Posterior cingulate gyrus (tissue), 11 donors: ENCODE results near the gene CUL9.
A peak's percentile ranks its signal among the peaks of the same experiment; 100 is the strongest.

Experiments
- DNase-seq, 10 donors: peaks; one replicate each; pipeline versions ENCODE4 v3.0.0 to v3.0.0-alpha.2; 2020 to 2021; ENCODE audit warnings: mixed read lengths in 3 of 10
- intact Hi-C: fragments of 100-400 bp; cut with DNase I; formaldehyde crosslinking; loops from one replicate; pipeline ENCODE4 v1.15.1; 2023

CUL9 gene

DNA sequence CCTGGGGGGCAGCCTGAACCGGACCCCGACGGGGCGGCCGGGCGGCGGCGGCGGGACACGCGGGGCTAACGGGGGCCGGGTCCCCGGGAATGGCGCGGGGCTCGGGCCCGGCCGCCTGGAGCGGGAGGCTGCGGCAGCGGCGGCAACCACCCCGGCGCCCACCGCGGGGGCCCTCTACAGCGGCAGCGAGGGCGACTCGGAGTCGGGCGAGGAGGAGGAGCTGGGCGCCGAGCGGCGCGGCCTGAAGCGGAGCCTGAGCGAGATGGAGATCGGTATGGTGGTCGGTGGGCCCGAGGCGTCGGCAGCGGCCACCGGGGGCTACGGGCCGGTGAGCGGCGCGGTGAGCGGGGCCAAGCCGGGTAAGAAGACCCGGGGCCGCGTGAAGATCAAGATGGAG lies 10.3 kb upstream of the CUL9 start:
- peak in 3 of 10 donors; percentile 11 to 88 (median 73) for DNase-seq
- intact Hi-C loops: loop anchor here (5.0 to 10.0 kb wide), 3 partner anchors 73 to 196 kb away; partner anchors contain the start of genes KLHDC3, MEA1, TTBK1 and ZNF318

DNA sequence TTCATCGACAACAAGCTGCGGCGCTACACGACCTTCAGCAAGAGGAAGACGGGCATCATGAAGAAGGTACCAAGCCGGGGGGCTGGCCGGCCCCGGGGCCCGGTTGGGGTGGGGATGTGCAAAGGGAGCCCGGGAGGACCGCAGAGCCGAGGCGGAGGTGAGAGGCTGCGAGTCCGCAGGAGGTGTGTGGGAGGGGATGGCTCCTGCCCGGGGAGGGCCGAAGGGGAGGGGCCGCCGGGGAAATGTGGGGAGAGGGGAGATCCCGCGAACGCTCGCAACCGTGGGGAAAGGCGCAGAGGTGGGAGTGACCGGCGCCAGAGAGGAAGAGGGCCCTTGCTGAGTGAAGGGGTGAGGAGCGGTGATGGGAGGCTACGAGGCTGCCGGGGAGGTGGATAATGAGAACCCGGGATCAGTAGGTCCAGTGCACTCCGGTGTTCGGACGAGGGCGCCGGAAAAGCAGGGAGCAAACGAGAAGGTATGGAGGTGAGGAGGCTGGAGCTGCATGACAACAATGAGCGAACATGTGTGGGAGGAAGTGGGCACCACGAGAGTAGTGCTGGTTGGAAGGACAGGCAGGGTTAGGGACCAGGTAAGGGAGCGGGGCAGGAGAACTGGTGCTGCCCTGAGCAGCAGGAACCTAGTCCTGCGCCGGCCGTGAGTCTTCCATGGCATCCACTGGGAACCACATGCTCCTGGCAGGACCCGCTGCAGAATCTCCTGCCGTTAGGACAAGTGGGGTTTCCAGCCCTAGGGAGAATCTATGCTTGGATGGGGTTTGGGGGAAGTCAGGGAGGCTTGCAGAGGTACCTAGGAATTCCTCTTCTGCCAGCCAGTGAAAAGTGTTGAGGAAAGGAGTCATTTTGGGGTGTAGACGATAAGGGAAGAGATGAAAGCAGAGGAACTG lies 9.6 kb upstream of the CUL9 start:
- intact Hi-C loops: loop anchor here (5.0 to 10.0 kb wide), 3 partner anchors 72 to 195 kb away; partner anchors contain the start of genes KLHDC3, MEA1, TTBK1 and ZNF318
- DNase-seq: peak in 5 of 10 donors; percentile 28 to 86 (median 34)

DNA sequence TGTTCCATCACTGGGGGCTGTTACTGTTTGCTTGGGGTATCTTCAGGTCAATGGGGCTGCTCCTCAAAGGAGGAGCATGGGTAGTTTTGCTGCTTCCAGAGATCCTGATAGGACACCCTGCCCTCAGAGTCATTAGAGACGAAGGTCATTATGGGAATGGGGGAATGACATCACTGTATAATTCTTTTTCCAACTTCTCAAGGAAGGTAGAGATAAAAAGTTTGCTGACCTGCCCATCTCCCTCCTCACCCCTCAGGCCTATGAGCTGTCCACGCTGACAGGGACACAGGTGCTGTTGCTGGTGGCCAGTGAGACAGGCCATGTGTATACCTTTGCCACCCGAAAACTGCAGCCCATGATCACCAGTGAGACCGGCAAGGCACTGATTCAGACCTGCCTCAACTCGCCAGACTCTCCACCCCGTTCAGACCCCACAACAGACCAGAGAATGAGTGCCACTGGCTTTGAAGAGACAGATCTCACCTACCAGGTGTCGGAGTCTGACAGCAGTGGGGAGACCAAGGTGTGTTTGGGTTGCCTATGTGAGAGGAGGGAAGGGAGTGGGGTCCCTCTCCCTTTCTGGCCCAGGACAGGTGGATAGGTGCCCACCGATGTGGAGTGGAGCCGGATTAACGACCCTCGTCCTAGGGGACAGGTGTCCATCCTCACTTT lies 8.3 kb upstream of the CUL9 start:
- DNase-seq: peak in 2 of 10 donors; percentile 11 to 73
- intact Hi-C loops: loop anchor here (5.0 to 10.0 kb wide), 3 partner anchors 71 to 194 kb away; partner anchors contain the start of genes KLHDC3, MEA1, TTBK1 and ZNF318

DNA sequence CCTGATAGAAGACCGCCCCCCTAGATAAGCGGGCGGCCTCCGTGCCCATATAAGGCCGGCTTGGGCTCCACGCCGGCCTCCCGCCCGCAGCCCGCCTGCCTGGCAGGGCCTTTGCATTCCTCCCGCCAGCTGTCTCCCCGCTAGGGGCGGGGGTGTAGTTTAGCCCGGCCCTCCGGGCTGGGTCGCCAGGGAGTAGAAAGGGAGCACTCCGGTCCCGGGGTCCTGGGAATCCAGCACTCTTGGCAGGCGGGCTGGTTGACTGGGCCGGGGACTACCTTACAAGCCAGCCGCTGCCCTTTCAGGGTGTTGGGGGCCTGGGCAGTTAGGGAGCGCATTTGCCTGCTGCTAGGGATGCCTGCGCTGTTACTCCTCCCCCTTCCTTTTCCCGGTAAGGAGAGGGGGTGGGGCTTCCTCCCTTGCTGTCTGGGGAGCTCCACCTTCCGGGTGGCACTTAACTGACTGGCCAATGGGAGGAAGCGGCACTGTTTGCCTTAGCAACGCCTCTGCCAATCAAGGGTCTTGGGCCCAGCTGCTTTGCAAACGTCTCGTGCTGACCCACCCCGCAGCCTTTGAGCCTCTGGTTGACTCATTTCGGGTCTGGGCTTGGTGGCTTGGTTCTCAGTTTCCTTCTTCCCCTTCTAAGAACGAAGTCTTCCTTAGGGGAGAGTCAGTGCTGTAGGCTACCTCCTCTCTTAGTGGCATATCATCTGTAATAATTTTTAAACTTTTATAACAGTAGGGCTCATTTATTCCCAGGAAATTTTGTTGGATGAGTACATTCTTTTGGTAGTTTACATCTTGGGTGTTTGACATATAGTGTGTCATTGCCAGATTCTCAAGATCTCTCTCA lies 7.5 kb upstream of the CUL9 start:
- peak; percentile 90 to 100 (median 96) for DNase-seq
- intact Hi-C loops: loop anchor here (5.0 to 10.0 kb wide), 3 partner anchors 70 to 193 kb away; partner anchors contain the start of genes KLHDC3, MEA1, TTBK1 and ZNF318

DNA sequence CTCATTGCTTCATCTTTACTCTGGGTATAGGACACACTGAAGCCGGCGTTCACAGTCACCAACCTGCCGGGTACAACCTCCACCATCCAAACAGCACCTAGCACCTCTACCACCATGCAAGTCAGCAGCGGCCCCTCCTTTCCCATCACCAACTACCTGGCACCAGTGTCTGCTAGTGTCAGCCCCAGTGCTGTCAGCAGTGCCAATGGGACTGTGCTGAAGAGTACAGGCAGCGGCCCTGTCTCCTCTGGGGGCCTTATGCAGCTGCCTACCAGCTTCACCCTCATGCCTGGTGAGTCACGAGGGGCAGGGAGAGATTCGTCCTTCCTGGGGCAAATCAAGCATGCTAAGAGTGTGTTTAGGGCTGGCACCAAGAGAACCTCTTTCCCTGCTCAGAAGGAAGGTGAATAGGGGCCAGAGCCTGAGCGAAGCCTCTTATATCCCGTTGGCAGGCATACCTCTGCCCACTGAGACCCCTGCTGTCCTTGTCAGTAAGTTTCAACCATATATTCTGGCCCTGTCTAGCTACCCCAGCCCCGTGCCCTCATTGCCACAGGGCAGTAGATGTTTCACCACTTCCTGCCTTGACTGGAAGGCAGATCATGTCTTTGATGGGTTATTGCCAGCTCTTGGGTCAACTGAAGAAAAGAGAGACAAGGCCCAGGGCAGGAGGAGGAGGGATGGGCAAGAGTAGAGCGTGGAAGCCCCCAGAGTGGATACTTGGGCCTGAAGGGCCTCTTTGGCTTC lies 6.1 kb upstream of the CUL9 start:
- DNase-seq: peak in 1 of 10 donors; percentile 49
- intact Hi-C loops: loop anchor here (10.0 kb wide), 2 partner anchors 69 to 161 kb away; partner anchors contain the start of genes KLHDC3, MEA1 and TTBK1

DNA sequence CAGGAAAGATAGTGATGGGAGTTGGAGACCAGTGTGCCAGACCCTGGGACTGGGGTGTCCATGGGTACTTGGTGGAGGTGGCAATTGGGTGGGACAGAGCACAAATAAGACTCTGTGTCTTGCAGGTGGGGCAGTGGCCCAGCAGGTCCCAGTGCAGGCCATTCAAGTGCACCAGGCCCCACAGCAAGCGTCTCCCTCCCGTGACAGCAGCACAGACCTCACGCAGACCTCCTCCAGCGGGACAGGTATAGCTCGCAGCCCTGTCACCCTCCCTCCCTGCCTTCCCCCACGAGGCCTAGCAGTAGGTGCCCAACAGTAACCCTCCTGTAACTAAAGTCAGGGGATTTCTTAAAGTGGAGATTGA lies 5.6 kb upstream of the CUL9 start:
- peak in 1 of 10 donors; percentile 37 for DNase-seq
- intact Hi-C loops: loop anchor here (10.0 kb wide), 2 partner anchors 68 to 162 kb away; partner anchors contain the start of genes KLHDC3, MEA1 and TTBK1

DNA sequence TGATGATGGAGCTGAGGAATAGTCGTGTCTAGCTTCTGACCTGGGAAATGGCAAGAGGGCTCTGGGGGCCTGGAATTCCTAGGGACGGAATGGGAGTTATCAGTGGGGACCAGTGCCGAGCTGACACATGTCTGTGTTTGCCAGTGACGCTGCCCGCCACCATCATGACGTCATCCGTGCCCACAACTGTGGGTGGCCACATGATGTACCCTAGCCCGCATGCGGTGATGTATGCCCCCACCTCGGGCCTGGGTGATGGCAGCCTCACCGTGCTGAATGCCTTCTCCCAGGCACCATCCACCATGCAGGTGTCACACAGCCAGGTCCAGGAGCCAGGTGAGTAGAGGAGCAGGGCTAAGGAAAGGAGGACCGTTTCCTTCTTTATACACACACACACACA lies 3.8 kb upstream of the CUL9 start:
- intact Hi-C loops: loop anchor here (10.0 kb wide), 2 partner anchors 67 to 163 kb away; partner anchors contain the start of genes KLHDC3, MEA1 and TTBK1
- DNase-seq: peak in 1 of 10 donors; percentile 72

DNA sequence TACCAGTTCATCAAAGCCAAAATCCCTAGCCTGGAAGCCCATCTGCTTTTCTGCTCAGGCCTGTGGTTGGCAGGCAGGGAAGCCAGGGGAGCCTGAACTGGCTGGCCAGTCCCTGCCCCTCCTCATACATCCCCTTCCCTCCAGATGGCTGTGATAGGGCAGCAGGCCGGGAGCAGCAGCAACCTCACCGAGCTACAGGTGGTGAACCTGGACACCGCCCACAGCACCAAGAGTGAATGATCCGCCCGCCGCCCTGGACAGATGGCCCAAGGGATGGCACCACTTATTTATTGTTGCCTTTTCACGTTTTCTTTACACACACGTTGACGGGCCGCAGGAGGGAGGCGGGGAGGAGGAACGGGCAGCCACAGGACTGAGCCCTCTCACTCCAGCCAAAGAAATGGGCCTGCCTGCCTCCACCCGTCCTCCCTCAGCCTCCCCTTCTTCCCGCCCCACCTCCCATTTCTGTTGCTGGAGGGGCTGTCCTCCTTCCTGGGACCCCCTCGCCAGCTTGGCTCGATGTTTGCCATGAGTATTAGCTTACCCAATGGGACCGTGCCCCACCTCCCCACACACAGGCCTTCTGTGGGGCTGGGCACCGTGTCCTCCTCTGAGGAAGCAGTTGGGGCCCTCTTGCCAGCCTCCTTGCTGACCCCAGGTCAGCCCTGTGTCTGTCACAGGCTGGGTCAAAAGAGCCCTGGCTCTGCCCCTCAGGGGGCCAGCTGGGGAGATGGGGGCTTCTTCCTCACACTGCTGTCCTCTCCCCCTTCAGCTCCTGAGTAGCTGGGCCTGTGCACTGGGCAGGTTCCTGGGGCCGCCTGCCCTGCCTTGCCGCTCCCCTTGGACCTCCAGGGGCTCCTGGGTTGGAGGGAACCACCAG lies 2.8 kb upstream of the CUL9 start:
- intact Hi-C loops: loop anchor here (10.0 kb wide), 2 partner anchors 66 to 164 kb away; partner anchors contain the start of genes KLHDC3, MEA1 and TTBK1
- peak in 1 of 10 donors; percentile 64 for DNase-seq

DNA sequence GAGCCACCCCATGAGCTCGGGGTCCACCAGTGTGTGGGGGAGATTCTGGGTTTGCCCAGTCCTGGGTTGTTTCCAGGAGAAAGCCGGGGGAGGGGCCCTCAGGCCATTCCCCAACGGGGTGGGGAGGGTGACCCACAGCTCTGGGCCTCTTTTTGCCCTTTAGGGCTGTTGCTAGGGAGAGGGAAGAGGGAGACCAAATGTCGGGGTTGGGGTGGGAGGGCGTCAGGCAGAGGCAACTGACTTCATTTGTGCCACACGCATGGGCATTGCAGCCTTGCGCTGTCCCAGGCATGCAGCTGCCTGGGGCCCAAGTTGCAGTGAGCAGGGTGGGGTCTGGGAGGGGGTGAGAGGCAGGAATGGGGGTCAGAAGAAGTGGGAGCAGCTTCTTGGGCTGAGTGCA lies 1.9 kb upstream of the CUL9 start:
- intact Hi-C loops: no loop called here
- no peak for DNase-seq

DNA sequence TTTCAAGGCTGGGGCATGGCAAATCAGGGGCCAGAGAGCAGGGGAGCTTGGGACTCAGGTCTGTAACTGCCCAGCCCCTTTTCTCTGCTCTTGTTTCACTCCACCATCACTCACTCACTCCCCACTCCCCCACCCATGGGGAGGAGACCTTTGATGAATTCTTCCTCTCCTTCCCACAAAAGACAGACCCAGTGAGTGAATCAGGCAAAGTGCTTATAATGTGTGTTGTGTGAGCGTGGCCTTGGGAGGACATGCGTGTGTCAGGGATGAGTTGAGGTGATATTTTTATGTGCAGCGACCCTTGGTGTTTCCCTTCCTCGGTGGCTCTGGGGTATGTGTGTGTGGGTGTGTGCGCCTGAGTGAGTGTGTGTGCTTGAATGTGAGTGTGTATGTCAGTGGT lies 1.0 kb upstream of the CUL9 start:
- intact Hi-C loops: no loop called here
- DNase-seq: peak in 1 of 10 donors; percentile 36

DNA sequence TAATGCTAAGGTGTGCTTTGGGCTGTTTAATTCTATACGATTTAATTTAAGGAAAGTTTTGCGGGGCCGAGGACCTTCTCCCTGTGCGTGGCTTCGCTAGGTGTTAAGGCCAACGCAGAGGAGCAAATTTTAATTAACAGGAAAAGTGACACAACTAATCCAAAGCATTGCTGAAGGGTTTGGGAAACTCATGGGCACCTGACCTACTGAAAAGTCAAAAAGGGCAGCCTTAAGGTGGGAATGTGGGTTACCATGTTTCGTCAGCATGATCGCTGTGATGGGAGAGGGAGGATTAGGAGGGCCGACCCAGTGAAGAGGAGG lies 415 bp upstream of the CUL9 start:
- intact Hi-C loops: no loop called here
- no peak for DNase-seq

DNA sequence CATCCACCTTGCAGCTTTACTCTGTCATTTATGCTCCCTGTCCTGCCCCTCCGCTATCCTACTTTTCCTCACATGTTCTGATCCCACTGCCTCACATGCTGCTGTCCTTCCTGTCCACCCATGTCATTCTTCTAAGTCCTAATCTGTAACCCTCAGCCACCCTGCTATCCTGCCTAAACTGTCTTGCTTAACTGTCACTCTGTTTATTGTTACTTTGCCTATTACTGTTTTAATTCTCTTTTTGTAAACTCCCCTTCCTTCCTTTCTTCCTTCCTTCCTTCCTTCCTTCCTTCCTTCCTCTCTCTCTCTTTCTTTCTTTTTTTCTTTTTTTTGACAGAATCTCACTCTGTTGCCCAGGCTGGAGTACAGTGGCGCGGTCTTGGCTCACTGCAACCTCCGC lies 1.4 kb downstream of the CUL9 start:
- no peak for DNase-seq
- intact Hi-C loops: no loop called here

DNA sequence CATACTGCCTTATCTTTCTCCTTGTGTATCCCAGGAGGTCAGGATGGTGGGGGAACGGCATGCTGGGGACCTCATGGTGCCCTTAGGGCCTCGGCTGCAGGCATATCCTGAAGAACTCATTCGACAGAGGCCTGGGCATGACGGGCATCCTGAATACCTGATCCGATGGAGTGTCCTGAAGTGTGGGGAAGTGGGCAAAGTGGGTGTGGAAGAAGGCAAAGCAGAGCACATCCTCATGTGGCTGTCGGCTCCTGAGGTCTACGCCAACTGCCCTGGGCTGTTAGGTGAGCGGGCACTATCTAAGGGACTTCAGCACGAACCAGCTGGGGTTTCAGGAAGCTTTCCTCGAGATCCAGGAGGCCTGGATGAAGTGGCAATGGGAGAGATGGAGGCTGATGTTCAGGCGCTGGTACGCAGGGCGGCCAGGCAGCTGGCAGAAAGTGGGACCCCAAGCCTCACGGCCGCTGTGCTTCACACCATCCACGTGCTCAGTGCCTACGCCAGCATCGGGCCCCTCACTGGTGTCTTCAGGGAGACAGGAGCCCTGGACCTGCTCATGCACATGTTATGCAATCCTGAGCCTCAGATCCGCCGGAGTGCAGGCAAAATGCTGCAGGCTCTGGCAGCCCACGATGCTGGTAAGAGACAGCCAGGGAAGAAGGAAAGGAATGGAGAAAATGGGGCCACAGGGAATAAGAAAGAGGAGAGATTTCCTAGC lies 2.4 kb downstream of the CUL9 start:
- DNase-seq: peak in 8 of 10 donors; percentile 36 to 93 (median 60)

DNA sequence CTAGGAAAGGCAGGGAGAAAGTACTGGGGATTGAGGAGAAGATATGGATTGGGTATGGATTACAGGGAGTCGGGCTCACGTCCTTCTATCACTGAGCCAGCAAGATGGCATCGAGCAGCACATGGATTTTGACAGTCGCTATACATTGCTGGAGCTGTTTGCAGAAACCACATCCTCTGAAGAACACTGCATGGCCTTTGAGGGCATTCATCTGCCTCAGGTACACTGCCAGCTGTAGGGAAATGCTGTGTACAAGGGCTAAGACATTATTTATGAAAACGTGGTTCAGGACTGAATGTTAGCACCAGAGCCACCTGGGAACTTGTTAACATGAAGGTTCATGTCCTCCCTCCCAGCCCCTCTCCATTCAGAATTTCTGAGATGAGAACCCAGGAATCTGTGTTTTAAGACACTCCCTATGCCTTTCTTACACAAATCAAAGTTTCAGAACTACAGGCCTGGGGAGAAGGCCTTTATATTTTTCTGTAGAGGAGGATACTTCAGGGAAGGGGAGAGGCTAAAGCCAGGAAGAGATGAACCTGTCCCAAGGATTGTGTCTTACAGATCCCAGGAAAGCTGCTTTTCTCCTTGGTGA lies 3.5 kb downstream of the CUL9 start:
- intact Hi-C loops: no loop called here
- peak in 1 of 10 donors; percentile 52 for DNase-seq

More for the DNA sequence above, 2.4 kb downstream of the CUL9 start:
- intact Hi-C loops: no loop called here

DNA sequence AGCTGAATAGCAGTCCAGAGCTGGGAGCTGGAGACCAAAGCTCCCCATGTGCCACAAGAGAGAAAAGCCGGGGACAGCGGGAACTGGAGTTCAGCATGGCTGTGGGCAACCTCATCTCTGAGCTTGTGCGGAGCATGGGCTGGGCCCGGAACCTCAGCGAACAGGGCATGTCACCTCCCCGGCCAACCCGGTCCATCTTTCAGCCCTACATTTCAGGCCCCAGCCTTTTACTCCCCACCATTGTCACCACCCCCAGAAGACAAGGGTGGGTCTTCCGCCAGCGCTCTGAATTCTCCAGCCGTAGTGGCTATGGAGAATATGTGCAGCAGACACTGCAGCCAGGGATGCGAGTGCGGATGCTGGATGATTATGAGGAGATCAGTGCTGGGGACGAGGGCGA lies 4.0 kb downstream of the CUL9 start:
- DNase-seq: peak in 1 of 10 donors; percentile 68
- intact Hi-C loops: no loop called here

DNA sequence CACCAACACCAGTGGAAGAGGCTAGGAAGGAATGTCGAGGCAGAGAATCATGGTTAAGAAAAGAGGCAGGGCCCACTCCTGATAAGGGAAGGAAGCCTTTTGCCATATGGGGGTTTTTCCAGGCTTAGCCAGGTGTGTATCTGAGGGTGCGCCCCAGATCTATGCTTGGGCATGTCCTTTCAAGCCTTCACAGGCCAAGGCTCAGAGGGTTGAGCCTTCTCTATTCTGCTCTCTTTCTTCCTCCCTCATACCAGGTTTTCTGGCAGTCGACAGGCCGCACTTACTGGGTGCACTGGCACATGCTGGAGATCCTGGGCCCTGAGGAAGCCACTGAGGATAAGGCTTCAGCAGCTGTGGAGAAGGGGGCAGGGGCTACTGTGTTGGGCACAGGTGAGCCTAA lies 4.7 kb downstream of the CUL9 start:
- DNase-seq: peak in 1 of 10 donors; percentile 31

DNA sequence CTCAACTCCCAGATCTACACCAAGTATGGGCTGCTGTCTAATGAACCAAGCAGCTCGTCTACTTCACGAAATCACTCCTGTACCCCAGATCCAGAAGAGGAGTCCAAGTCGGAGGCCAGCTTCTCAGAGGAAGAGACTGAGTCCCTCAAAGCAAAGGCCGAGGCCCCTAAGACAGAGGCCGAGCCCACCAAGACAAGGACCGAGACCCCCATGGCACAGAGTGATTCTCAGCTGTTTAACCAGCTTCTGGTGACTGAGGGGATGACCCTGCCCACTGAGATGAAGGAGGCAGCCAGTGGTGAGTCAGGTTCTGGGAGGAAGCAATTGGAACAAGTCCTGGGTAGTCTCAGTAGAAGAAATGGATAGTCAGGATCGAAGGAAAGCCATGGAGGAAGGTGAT lies 5.8 kb downstream of the CUL9 start:
- peak in 1 of 10 donors; percentile 28 for DNase-seq
- intact Hi-C loops: no loop called here

More for the DNA sequence above, 4.7 kb downstream of the CUL9 start:
- intact Hi-C loops: no loop called here
